Stimulated activated CD8-positive, alpha-beta memory T cell treated with anti-CD3 and anti-CD28 coated beads, Interleukin-4, amount 100 ng/mL, for 24 hours (primary cell): ENCODE measurements around the gene CCNK.

ENCODE experiments used
- DNase-seq: peaks from one replicate; pipeline ENCODE4 v3.0.0-alpha.2; 2020; ENCODE audit warnings: low read depth

The CCNK gene

DNA sequence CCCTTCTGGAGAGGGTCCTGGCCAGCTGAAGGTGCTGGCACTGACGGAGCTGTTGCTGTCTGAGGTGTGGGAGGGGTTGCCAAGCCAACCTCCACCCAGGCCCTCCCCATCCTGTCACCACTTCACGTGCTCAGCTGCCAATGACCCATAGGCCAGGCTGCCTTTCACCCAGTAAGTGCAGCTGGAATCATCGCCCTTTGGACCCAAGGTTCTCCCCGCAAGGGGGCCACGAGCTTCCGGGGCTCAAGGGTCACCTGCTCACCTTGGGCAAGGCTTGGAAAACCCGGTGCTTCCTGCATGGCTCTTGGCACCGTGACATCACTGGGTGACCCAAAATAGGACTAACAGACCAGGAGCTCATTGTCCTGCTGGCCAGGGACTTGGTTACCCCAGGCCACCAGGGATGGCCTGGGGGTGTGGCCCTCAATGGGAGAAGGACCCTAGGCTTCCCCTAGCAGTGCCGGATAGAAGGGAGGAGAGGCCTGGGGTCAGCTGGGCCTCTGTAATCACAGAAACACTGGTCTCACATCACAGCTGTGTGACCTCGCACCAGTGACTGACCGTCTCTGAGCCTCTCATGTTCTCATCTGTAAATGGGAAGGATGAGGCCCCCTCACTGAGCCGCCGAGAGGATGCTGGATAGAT, 71.5 kb downstream of the CCNK start:
- DNase-seq = no peak

DNA sequence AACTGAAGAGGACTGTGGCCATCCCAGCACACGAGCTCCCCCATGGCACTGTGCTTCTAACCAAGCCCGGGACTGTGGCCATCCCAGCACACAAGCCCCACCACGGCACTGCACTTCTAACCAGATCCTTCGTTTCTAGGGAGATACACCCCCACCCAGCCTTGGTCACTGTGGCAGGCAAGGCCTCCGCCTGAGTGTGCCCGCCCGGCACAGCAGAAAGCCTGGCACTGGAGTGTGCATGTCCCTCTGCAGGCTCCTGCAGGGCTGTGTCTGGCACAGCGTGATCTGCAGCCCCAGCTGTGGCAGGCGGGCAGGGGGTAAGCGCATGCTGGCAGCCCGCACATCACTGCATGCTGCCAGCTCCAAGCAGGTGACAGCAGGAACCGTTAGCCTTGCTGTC, 73.0 kb downstream of the CCNK start:
- DNase-seq = no peak

DNA sequence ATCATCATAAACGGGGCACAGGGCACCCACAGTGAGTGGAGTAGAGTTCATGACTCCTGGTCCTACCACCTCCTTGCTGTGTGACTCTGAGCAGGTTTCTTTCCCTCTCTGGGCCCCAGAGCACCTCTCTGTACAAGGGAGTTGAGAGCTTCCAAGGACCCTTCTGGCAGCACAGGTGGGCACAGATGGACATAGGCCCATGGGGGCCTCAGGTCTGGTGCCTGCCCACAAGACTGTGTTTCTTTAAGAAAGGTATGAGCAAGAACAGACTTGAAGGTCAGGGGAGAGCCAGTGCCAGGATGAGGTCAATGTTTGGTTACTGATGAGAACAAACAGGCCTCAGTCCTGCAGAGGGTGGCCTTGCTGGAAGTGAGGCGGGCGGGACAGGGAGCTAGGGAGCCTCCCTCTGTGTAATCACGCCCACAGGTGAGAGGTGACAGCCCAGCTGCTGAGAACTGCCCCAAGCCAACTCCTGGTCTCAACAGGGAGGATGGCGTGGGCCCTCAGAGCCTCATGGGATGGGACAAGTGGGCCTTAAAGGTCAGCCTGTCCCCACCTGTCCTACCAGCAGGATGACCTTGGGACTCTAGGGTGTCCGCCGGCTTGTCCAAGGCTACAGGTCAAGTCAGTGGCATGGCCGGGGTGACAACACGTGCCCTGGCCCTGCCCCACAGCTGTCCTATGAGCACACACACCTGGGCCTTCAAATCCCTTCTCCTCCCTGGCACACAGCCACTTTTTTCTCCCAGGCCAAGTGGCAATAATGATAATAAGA, 73.7 kb downstream of the CCNK start:
- DNase-seq = no peak

DNA sequence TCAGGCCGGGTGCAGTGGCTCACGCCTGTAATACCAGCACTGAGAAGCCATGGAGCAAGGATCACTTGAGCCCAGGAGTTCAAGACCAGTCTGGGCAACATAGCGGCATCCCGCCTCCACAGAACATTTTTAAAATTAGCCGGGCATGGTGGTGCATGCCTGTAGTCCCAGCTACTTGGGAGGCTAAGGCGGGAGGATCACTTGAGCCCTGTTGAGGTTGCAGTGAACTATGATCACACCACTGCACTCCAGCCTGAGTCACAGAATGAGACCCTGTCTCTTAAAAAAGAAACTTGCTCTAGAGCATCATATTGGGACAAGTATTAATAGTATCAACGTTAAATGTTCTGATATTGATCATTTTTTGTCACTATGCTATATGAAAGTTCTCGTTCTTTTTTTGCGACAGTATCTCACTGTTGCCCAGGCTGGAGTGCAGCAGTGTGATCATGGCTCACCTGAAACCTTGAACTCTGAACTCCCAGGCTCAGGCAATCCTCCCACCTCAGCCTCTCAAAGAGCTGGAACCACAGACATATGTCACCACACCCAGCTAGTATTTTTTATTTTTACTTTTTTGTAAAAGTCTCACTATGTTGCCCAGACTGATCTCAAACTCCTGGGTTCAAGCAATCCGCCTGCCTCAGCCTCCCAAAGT, 75.1 kb downstream of the CCNK start:
- no peak for DNase-seq

DNA sequence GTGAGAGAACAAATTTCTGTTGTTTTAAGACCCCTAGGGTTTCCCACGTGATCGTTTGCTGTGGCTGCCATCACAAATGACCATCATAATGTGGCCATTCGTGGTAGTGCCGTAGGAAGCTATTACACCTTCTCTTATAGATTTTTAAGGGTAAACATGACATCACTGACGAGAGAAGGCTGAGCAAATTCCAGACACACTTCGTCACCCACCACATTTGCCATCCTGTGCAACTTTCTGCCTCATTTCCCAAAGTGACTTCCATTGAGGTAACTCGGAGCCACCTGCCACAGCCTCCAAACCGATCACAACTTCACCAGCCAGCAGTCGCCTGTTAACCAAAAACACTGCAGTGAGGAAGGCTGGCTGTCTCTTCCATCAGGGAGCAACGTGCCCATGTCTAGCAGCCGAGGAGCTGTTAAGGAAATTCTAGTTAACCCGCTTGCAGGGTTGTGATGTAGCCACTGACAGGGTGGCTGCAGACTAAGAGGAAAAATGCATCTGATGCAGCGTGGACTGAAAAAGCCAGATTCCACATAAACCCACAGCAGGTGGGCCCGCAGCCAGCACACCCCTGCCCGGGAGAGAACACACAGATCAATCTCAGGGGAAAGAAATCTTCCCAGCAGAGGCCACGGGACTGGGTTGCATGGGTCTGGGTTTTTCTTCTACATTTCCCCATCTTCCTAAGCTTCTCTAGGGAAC, 78.2 kb downstream of the CCNK start:
- no peak for DNase-seq

DNA sequence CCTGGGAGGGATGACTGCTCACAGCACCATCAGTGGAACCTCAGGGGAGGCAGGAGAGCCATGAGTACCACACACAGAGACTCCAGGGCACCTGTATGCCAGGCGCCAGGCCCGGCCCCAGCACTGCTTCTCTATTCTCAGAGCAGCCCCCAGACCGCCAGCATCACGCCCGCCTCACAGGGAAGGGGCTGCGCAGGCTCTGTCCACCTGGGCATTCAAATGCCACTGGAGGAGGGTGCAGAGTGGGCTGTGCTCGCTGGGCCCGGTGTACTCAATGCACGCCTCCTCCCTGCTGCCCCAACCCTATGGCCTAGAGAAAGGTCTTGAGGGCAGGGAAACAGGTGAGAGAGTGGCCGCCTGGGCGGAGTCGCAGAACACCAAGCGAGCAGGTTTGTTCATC, 79.2 kb downstream of the CCNK start:
- no peak for DNase-seq

DNA sequence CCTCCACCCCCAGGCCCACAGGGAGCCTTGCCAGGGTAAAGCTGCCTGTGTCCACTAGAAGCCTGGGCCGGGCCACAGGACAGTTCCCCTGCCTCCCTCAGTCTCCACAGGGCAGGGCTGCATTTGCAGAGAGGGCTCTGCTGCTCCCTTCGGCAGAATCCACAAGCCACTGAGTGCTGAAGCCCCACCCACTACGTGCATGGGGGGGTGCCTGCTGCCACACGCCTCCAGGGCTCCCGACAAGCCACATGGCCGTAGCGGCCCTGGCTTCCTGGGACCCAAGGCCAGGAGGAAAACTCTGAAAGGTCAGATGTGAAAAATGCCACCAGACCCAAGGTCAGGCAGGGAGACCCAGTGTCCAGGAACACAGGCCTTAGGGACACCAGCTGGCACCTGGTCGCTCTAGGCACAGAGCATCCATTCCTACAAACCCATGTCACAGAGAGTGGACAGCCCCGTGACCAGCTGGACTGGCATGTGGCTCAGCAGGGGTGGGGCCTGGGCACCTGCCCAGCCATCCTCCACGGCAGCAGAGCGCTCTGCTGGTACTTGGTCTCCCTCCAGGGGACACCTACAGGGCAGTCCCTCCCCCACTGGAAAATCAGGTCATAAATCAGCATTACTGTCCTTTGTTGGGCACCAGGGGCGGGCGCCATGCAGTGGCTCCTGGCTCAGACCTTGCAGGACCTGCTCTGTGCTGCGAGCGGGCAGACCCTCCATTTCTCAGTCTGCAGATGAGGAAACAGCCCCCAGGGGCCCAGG, 79.9 kb downstream of the CCNK start:
- DNase-seq = no peak

DNA sequence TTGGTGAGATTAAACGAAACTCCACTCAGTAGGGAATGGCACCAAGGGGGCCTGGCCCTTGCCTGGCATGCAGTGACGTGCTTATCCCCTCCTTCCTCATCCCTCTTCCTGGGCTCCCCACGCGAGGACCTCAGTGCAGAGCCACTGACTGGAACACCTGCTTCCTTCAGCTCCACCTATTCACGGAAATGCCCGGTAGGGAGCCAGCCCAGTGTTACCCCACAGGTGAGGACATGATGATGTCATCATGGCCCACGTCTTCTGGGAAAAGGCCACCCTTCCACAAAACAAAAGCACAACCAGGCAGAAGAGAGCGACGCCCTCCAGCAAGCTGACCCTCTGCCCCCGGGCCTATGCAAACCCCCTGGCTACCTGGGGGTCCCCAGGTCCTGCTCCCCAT, 80.7 kb downstream of the CCNK start:
- no peak for DNase-seq
